ENCODE data around the gene GGCX.
A peak's percentile ranks its signal among the peaks of the same experiment; 100 is the strongest.
"Not testable (repeated sequence)": the region's sequence is repeated elsewhere in the genome, so short reads cannot be mapped to it uniquely, and the experiment has no call there.

The GGCX gene

DNA sequence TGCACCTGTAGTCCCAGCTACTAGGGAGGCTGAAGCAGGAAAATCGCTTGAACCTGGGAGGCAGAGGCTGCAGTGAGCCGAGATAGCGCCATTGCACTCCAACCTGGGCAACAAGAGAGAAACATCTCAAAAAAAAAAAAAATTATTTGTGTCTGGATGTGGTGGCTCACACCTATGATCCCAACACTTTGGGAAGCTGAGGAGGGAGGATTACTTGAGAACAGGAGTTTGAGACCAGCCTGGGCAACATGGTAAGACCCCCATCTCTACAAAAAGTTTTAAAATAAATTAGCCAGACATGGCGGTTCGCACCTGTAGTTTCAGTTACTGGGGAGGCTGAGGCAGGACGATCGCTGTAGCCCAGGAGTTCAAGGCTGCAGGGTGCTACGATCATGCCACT, 14.4 kb upstream of the GGCX start:
- DNase-seq (ENCODE audit: low spot score): no peak

DNA sequence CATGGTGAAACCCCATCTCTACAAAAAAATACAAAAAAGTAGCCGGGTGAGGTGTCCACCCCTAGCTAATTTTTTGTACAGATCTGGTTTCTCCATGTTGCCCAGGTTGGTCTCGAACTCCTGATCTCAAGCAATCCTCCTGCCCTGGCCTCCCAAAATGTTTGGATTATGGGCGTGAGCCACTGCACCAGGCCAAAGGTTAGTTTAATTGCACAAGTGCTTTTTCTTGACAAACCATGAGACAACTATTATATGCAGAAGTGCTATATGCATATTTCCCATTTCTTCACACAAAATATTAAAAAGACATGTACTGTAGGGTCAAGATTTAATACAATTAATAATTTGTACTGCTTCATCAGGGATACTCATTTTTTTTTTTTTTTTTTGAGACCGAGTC, 5.0 kb upstream of the GGCX start:
- DNase-seq (ENCODE audit: low spot score): no peak

DNA sequence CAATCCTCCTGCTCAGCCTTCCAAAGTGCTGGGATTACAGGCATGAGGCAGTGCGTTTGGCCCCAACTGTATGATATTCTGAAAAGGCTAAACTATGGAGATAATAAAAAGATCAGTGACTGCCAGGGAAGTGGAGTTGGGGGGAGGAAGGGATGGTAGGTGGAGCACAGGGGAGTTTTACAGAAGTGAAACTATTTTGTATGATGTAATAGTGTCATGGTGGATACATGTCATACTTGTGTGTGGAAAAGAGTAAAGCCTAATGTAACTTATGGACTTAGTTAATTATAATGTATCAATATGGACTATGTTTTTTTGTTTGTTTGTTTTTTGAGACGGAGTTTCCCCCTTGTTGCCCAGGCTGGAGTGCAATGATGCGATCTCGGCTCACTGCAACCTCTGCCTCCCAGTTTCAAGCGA, 2.9 kb upstream of the GGCX start:
- no peak for DNase-seq (ENCODE audit: low spot score)

DNA sequence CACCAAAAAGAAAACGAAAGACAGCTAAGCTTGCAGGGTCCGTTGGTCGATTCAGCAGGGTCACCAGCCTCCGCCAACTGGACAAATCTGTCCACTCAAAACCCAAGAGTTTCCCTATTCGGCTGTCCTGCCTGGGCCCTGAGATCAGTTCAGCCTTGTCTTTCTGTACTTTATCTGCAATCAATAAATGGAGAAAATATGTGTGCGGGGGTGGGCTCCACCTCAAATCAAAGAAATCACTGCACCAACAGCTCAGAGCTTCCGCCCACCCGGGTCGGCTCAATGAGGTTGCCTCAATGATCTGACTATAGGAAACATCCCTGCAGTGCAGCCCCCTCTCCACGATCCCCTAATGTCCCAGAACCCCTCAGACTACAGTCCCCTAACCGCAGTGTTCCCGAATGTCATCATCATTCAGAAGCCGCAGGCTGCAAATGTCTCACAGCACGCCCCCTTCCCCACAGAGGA, 447 bp downstream of the GGCX start:
- no peak for DNase-seq (ENCODE audit: low spot score)

DNA sequence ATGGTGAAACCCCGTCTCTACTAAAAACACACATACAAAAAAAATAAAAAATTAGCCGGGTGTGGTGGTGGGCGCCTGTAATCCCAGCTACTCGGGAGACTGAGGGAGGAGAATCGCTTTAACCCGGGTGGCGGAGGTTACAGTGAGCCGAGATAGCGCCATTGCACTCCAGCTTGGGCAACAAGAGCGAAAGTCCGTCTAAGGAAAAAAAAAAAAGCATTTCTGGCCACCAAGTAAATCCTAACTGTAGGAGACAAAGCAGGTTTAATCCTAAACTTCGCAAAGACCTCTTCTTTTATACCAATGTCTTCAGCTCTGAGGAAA, 928 bp downstream of the GGCX start:
- not testable (repeated sequence) for DNase-seq (ENCODE audit: low spot score)

DNA sequence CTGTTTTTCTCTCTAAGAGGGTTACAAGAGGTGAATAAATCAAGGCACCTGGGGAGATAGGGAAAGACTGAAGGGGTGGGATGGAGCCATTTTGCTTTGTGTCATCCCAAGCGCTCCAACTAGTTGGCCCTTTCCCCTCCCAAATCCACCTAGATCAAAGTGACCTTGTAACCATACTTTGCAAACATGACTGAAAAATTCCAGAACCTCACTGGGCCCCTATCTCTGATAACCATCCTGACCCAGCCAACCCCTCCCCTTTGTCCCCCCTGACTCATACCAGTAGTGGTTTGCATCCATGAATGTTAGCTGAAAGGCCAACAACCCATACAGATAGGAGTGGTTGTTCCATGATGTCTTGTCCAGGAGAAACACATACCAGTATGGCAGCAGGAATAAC, 3.1 kb downstream of the GGCX start:
- no peak for DNase-seq (ENCODE audit: low spot score)

DNA sequence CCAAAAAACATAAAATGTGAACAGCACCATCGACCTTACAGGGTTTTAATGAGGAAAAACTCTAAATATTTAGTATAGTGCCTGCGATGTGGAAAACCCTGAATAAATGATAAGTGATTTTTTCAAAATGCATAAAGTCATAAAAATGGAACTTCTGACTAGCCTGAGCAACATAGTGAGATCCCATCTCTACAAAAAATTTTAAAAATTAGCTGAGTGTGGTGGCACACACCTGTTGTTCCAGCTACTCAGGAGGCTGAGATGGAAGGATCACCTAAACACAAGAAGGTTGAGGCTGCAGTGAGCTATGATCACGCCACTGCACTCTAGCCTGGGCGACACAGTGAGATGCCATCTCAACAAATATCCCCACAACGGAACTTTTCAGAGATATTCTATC, 4.2 kb downstream of the GGCX start:
- no peak for DNase-seq (ENCODE audit: low spot score)

DNA sequence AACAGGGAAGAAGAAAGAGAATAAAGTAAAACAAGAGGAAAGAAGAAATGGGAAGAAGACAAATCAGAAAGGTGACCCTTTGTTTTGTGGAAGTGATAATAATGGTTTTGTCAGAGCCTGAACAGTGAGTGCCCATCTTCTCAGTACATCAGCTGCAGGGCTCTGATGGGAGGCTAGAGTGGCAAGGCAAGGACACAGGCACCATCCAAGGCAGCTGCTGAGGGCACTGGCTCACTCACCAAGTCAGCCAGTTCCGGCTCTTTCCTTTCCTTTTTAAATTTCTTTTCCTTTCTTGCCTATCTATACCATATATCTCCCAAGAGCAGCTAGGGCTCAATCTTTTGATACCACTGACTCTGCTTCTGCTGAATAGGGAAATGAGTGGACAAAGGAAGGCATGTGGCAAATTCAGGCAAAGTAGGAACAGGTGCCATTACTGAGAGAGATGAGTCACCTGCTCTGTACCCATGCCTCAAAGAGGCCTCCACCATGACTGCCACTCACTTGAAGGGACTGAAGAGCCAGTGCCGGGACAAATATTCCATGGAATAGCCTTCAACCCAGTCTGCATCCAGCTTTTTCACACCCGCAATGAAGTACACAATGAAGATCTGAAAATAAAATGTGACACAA, 6.2 kb downstream of the GGCX start:
- DNase-seq (ENCODE audit: low spot score): no peak

DNA sequence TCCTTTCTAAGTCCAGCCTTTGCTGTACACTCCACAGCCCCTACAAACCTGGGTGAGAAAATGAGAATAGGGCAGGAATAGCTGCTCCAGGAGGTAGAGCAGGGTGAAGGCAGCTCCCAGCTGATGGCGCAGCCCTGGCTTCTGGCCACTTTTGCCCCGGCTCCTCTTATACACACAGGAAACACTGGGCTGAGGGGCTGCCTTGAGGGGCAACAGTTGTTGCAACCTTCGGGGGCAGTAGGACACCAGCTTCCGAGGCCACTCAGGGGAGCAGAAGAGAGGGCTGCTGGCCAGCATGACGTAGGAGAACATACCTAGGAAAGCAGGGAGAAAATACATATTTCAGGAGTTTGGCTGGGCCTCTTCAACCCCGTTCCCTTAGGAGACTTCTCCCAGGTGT, 8.1 kb downstream of the GGCX start:
- DNase-seq (ENCODE audit: low spot score): no peak

DNA sequence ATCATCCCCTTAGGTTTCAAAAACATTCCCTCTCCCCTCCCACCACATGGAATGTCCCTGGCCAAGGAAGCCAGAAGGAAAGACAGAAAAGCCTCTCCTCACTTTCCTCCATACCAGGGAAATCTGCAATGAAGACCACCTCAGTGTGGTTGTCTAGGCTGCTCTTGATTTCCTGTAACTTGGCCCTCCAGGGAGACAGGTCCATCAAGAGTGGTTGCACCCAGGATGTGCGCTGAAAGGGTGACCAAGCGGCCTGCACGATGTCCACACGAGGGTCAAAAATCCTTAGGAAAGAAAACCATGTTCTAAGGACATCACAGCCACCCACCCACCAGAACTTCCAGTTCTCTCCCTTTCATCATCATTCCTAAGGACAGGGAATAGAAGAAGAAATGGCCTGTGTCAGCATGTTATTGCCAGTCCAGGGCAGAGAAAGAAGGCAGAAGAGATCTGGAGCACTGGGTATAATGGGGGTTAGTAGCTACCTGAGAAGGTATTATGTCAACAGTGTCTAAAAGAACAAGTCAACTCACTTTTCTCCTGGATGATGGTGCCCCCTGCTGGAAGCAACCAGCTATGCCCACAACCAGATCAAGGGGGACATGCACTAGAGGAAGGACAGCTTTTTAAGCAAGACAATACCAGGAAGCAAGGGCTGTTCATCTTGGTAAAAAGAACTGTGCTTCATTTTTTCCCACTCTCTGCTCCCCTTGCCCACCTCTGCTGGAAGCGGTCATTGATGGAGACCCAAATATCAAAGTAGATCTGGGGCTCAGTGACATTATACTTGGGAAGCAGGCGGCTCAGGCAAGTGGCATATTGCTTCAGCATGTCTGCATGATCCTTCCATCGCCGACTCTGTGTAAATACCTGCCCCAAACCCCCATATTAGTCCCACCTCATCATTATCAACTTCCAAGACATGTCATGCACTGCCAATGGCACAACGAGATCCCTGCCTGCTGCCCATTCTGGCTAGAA, 9.3 kb downstream of the GGCX start:
- peak; percentile 92 for DNase-seq (ENCODE audit: low spot score)

DNA sequence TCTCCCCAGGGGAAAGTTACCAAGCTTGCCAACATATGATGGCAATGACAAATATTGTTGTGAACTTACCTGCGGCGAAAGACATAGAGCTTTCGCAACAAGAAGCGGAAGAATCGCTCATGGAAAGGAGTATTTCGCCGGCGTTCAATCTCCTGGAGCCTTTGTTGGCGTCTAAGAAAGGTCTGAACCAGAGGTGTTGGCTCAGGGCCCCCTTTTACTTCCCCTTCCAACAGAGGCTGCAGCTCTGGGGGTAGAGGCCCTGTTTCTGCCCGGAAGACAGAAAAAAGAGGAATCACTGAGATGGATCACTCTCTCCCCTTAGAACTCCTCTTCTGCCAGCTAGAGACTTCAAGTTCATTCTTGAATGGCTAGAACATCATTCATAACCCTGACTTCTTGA, 10.8 kb downstream of the GGCX start:
- DNase-seq (ENCODE audit: low spot score): no peak

DNA sequence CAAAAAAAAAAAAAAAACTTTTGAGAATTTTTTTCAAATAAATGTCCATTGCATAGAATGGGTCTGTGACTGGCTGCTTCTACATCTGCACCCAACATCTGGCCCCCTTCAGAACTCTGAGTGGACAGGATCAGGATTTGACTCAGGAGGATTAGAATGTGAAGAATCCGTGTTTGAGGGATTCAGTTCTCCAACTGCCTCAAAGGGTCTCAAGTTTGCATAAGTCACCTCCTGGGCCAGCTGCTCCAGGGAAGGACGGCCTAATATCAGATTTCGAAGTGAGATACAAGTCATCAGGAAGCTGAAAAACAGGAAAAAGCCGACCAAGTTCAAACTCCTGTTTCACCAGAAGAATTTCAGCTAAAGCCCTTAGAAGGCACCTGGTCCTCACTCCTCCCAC, 11.5 kb downstream of the GGCX start:
- DNase-seq (ENCODE audit: low spot score): no peak

DNA sequence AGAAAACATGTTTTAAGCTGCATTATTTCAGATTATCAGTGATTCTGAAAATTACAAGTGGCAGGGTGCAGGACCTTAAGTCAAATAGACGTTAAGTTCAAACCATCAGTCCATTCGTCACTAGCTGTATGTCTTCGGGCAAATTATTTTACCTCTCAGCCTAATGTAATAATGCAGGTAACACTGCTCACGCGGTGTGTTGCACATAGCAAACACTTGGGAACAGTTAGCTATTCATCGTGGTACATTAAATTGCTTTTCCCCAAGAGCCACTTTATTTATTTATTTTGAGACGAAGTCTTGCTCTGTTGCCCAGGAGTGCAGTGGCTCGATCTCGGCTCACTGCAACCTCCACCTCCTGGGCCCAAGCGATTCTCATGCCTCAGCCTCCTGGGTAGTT, 12.2 kb downstream of the GGCX start:
- no peak for DNase-seq (ENCODE audit: low spot score)

DNA sequence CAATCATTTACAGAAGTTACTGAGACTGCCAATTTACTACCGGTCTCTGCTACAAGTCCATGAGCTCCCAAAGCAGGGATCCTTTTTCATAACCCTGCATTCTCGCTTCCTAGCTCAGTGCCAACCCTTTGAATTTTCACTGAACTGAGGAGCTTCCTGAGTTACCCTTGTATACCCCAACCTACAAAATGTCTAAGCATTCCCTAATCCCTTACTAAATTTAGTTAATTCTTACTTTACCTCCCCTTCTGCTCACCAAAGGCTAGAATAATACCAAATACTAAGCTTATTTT, 12.7 kb downstream of the GGCX start:
- DNase-seq (ENCODE audit: low spot score): no peak

DNA sequence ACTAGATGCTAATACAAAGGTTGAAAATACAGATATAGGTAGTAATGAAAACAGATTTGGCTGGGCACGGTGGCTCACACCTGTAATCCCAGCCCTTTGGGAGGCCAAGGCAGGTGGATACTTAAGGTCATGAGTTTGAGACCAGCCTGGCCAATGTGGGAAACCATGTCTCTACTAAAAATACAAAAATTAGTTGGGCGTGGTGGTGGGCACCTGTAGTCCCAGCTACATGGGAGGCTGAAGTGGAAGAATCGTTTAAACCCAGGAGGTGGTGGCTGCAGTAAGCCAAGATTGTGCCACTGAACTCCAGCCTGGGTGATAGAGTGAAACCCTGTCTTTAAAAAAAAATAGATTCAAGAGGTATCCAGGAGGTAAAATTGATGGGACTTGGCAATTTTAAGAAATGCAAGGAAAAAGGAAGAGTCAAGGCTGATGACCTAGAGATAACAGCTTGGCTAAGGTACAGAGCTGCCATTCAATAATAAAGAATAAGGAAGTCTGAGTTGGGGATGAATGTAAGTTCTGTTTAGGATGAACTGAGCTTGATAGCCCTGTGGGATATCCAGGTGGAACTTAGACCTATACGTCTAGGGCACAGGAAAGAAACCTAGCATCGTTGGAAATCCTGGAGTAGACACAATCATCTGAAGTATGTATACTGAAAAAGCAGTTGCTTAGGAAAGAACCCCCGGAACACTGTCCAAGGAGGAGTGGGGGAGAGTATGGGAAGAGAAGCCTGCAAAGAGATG, 13.3 kb downstream of the GGCX start:
- no peak for DNase-seq (ENCODE audit: low spot score)

DNA sequence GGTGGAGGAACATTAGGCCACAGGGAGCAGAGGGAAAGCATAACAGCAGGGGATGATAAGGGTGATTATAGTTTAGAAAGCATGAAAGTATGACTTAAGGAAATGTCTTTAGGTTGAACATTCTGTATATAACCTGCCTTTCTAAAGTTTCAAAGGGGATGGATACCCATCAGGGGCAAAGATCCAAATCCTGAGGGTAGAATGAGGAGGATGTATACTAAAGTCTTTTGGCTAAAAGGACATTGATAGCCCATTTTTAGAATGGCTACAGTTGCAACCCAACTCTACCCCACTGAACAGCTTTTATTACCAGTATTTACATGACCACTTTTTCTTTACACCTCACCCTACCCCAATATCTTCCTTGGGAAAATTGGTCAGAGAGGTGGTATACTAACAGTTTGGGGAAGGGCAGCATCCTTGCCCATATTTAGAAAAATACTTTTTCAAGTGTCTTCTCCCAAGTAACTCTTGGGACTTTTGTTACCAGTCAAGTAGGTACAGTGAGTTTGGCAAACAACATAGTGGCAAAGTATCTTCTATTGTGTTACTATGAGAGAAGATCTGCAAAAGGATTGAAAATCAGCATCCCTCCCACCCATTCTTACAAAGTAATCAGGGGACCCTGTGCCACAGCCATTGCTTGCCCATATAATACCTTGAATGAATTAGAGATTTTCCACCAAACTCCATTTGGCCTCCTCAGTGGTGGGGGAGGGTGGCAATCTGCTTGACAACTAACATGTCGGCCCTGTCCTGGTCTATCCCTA, 14.0 kb downstream of the GGCX start:
- no peak for DNase-seq (ENCODE audit: low spot score)

DNA sequence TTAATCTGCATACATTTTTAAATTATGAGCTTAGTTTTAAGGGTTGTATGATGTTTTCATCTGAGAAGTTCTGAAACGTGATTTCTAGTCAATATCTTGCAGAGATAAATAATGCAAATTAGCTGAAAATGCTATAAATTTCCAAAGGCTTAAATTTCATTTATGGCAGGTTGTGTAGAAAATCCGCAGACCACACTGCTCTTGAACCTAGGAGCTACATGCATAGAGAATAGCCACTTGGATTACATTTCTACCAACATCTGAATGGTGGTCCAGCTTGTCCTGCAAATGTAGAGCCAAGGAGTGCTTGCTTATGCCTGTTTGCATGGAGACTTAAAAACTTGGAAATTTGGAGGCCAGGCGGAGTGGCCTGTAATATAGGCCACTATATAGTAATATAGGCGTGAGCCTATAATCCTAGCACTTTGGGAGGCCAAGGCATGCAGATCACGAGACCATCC, 15.5 kb downstream of the GGCX start:
- DNase-seq (ENCODE audit: low spot score): peak; percentile 53

DNA sequence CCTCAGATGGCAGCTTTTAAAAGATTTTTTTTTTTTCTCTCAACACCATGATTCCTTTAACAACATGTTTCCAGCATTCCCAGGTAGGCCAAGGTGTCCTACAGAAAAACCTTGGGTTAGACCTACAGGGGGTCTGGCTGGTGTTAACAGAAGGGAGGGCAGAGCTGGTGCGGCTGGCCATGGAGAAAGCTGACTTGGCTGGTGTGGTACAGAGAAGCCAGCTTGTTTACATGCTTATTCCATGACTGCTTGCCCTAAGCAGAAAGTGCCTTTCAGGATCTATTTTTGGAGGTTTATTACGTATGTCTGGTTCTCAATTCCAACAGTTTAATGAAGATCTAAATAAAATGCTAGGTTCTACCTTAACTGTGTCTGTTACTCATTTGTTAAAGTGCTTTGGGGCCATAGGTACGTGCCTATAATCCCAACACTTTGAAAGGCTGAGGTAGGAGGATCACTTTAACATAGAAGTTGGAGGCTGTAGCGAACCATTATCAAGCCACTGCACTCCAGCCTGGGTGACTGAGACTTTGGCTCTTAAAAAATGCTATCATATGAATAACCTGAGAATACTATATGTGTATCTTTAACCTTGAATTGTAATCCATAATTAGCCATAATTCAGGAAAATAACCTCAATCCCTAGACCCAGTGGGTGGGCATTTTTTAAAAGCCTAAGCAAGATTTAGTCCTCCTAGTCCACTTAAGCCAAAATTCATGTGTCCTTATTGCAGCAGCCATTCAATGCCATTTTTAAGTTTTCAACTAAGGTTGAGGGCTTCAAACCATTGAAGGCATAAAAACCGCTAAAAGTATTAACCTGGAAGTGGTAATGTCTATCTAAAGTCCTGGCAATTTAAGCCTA, 16.1 kb downstream of the GGCX start:
- not testable (repeated sequence) for DNase-seq (ENCODE audit: low spot score)

DNA sequence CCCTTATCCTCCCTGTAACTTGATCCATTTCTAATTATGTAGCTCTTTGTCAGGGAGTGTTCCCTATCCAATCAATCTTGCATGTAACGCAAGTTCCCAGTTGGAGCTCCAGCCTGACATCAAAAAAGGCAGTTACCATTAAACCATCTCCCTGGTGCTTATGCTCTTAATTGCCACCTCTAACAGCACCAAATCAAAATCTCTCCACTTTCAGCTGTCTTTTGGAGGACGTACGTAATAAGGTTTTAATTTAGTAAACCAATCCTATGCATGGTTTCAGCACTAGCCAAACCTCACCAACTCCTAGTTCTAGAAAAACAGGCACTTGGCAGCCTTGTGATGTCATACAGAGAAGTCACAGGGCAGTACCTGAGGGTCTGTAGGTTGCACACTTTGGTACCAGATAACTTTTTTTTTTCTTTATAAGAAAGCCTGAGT, 17.0 kb downstream of the GGCX start:
- not testable (repeated sequence) for DNase-seq (ENCODE audit: low spot score)

DNA sequence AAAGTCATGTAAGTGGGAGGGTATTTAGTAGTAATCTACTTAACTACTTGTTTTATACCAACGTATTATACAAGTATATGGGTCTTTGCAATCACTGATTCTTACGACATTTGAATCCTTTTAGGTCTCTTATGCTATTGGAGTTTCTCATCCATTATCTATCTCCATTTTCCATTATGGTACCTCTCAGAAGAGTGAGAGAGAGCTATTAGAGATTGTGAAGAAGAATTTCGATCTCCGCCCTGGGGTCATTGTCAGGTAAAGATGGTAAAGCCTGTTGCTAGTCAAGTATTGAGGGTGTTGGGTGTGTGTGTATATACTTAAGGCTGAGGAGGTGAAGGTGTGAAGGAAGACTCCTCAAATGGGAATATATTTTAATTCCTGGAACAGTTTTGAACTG, 18.5 kb downstream of the GGCX start:
- DNase-seq (ENCODE audit: low spot score): no peak
